ENCODE measurements around the gene ABCF3. TPM values are rescaled to one million over a fixed set of nuclear protein-coding genes. Genes with fewer than 3 reads are reported as not detected.

ABCF3 gene
- total RNA-seq, 1 experiment from 2014 or later: 56.1 TPM

GRCh38 chr3:184165543-184165942, 20.5 kb upstream of the ABCF3 start:
- Histone ChIP-seq H4K20me1 (ENCODE audit: control insufficient read depth, insufficient read depth, insufficient read length) (no peaks in the 10 kb centered on the region), H3K23me2 (ENCODE audit: insufficient read length, low read depth, low read length, poor library complexity, severe bottlenecking) (no peaks in the 10 kb centered on the region), H2BK20ac (ENCODE audit: low read depth, low read length, poor library complexity, severe bottlenecking) (no peak overlapping the region), H2BK15ac (ENCODE audit: low read depth, low read length) (no peak overlapping the region), H2BK120ac (ENCODE audit: low read depth, low read length, poor library complexity, severe bottlenecking) (no peak overlapping the region), H4K8ac (replicated peaks; ENCODE audit: insufficient read length, low read depth, low read length) (no peak overlapping the region), H3T11ph (ENCODE audit: low read length) (no peak overlapping the region), H3K4me1 (ENCODE audit: insufficient read depth, low read length) (no peaks in the 10 kb centered on the region), H3K79me2 (ENCODE audit: insufficient read depth, low read length) (peaks cover 4% of the 10 kb centered on the region; the same call in 1 of the 2 replicates), H3K79me1 (ENCODE audit: insufficient read depth, low read depth, low read length, poor library complexity, severe bottlenecking) (no peaks in the 10 kb centered on the region), H3K23ac (ENCODE audit: insufficient read length, low read depth, low read length) (no peak overlapping the region), H2AK5ac (ENCODE audit: insufficient read length, low read length) (no peak overlapping the region), H3K14ac (ENCODE audit: insufficient read depth, low read length) (no peak overlapping the region), H2AFZ (ENCODE audit: low read length) (no peak overlapping the region), H3K27ac (ENCODE audit: insufficient read length, low read depth, low read length) (no peak overlapping the region), H3K56ac (ENCODE audit: insufficient read length, low read depth, low read length) (no peak overlapping the region), H3K4ac (ENCODE audit: low read depth, low read length) (no peak overlapping the region), H3K9me3 (ENCODE audit: control insufficient read depth, low read depth, low read length) (no peaks in the 10 kb centered on the region), H2BK5ac (ENCODE audit: insufficient read length, low read length) (no peak overlapping the region), H4K5ac (ENCODE audit: insufficient read length, low read depth, low read length) (no peak overlapping the region), H3K4me2 (ENCODE audit: insufficient read depth, insufficient read length, low read length) (no peak overlapping the region), H3K27me3 (ENCODE audit: insufficient read depth, low read length) (no peaks in the 10 kb centered on the region), H3K18ac (ENCODE audit: insufficient read length, low read depth, low read length) (no peak overlapping the region), H4K91ac (ENCODE audit: insufficient read length, low read depth, low read length) (no peak overlapping the region), H3K9ac (ENCODE audit: extremely low read depth, insufficient read length, low read length) (no peak overlapping the region), H2BK12ac (ENCODE audit: insufficient read length, low read depth, low read length) (no peak overlapping the region)
- Mint-ChIP-seq H3K9me3 (no peaks in the 10 kb centered on the region), H3K4me3 (no peak overlapping the region), H3K36me3 (ENCODE audit: insufficient read depth in 1 of 3, low read depth in 3 of 3) (peaks cover 30 to 73% (median 67%) of the 10 kb centered on the region in 3 experiments; a peak in 6 of 7 replicates), H3K27ac (no peak overlapping the region), H3K4me1 (no peaks in the 10 kb centered on the region), H3K27me3 (ENCODE audit: low read depth) (no peaks in the 10 kb centered on the region)
- TF ChIP-seq CTCF (conservative IDR thresholded peaks at IDR 0.05): no peak
- WGBS (ENCODE audit: extremely low coverage, insufficient read length, low lambda C conversion rate): no CpG with 5 or more reads among the region's 3 CpGs
- no peak for DNase-seq
